HG03196 (cell line): ENCODE data around the gene MYL5.
"Not testable (repeated sequence)": the region's sequence is repeated elsewhere in the genome, so short reads cannot be mapped to it uniquely, and the experiment has no call there.

ENCODE experiments used
- ATAC-seq: cut with Tn5 transposase; IDR thresholded peaks from one replicate; pipeline ENCODE4 v1.9.1; 2021; ENCODE audit not compliant: unreplicated experiment

Gene MYL5

DNA sequence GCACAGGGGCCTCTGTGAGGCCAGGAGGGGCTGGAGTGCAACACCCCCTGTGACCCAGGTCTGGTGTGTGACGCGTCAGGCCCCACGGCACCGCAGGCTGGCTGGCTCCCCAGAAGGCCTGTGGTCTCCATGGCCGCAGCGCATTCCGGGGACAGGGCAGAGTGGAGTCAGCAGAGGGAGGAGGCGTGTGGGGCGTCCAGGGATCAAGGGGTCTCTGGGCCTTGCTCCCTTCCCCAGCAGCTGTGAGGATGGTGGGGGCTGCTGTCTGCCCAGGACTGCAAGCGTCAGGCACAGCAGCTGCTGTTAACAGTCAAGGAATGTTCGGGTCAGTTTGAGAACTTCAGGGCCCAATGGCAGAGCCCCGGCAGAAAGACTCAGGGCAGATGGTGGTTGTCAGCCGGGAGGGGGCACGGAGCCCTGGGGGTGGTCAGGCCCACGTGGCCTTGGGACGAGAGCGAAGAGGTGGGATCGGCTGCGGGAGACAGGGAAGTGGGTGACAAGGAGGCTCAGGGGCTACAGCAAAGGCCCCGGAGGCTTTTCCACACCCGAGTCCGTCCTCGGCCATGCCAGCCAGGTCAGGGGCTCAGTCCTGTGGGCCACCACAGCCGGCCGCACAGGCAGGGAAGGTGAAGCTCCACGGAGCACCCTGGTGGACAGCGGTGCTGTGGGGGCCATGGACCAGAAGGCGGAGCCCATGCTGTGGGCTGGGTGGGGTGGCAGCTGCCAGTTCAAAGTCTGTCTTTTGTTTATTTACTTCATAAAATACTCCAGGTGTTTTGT lies 49.6 kb downstream of the MYL5 start:
- no peak for ATAC-seq

DNA sequence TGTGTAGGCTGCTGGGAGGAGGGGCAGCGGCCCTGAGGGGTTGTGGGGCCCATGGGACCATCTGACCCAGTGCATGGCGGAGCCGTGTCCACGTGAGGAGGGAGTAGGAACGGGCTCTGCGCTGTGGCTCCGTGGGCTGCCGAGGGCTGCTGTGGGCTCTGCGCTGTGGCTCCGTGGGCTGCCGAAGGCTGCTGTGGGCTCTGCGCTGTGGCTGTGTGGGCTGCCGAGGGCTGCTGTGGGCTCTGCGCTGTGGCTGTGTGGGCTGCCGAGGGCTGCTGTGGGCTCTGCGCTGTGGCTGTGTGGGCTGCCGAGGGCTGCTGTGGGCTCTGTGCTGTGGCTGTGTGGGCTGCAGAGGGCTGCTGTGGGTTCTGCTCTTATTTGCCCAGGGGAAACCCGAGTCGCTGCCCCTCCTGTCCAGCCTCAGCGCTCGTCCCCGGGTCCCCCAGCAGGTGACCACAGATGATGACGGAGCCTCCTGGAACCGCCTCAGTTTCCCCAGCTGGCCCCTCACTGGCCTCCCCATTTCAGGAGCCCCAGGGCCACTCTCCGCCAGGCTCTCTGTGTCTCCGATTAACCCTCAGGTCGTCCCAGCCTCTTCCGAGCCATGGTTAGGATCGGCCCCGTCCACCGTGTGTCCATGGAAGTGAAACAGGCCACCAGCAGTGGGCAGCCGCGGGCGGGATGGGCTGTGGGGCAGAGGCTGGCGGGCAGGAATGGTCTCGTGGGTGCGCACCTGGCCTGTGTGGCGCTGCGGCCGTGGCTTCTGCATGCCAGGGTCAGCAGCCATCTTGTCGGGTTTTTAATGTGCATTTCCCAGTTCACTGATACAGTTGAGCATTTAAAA lies 51.3 kb downstream of the MYL5 start:
- ATAC-seq = no peak

DNA sequence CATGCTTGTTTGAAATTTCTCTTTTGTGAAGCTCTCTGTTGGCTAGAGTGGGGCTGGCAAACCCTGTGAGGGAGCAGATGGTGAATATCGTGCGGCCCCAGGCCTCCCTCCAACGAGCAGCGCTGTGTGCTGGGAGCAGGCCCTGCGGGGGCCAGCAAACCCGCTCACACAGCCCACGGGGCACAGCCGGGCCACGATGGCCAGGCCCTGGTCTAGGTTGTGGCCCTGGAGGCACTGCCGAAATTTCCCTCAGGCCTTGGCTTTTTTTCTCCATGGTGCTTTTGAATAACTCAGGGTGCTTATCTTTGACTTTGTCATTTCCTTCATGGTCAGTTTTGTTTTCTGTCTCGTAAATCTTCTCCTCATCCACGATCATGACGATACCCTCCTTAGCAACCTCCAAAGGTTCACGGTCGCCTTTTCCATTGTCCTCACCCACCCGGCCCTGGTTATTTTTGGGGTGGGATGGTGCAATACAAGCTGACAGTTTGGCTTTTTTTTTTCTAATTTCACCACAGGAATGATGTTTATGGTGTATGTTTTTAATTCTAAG lies 52.0 kb downstream of the MYL5 start:
- no peak for ATAC-seq

DNA sequence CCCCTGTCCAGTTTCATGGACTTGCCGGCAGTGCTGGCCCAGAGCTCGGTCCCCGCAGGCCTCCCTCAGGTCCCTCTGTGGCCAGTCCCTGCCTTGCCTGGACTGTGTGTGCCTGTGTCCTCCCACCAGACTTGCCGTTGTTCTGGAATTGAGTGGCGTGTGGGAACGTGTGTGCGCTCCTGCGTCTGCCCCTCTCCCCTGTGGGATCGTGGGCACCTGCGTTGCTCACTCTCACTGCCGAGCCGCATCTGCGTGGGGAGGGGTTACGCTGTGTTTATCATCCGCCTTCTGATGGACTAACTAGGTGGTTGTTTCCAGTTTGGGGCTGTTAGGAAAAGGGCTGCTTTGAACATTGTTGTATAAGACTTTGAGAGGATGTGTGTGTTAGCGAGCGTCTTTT lies 52.5 kb downstream of the MYL5 start:
- no peak for ATAC-seq

DNA sequence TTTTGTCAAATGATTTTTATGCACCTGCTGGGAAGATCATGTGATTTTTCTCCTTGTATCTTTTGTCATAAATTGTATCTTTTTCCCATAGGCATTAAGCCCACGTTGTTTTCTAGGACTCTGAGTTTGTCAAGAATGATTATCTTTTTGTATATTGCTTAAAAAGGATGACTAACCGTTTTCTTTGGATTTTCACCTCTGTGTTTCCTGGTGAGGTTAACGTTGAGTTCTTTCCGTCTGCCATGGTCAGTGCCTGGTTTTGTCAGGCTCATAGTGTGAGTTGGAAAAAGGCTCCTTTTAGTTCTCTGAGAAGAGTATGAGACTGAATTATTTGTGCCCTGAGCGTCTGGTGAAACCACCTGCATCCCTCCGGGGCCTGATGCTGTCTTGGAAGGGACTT lies 53.2 kb downstream of the MYL5 start:
- ATAC-seq = no peak

DNA sequence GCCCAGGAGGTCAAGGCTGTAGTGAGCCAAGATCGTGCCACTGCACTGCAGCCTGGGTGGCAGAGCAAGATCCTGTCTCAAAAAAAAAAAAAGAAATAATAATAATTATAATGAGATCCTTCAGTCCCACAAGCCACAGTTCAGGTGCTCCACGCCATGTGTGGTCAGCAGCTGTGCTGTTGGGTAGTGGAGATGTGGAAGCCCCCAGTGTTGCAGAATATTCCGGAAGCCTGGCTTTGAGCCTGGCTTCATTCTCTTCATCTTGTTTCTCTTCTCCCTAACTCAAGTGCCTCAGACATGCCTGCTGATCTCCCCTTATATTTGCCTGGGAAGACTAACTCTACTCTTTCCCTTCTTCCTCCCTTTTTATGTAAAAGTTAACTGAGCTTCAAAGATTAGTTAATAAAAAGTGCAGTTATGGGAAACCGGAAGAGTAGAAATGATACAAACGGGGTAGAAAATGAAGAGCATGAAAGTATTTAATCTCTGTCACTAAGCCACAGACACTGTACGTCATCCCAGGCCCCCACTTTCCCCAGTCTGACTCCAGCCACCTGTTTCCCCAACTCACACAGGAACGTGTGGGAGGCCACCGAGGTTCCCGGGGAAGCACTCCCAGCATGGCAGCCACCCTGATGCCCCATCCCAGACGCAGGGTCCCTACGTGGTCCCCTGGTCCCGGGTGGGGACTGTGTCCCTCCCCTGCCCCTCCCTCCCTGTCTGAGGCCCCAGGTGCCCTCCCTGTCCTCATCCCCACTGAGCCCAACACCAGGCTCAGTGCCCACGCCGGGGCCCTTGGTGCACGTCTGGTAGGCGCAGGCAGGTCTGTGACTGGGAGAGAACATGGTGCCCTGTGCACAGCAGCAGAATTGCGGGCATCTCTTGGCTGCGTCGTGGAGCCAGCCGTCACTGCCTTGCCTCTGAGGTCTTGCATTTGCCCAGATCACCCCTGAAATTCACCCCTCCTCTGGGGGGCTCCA lies 55.3 kb downstream of the MYL5 start:
- ATAC-seq = no peak

DNA sequence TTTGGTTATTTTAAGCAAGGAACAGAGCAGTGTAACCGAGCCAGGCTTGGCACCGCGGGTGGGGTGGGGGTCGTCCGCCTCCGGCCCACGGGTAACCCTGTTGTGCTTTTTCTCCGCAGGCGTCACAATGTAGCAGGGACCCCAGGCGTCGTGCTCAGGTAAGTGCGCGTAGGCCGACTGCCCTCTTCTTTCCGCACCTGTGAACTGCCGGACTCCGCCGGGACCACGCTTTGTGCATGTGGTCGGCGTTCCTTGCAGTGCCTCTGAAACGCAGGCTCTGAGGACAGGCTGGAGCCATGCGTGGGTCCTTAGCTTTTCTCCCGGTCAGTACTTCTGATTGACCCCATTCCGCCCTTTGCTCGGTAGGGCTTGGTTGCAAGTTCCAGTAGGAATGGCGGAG lies 56.2 kb downstream of the MYL5 start:
- ATAC-seq = no peak

DNA sequence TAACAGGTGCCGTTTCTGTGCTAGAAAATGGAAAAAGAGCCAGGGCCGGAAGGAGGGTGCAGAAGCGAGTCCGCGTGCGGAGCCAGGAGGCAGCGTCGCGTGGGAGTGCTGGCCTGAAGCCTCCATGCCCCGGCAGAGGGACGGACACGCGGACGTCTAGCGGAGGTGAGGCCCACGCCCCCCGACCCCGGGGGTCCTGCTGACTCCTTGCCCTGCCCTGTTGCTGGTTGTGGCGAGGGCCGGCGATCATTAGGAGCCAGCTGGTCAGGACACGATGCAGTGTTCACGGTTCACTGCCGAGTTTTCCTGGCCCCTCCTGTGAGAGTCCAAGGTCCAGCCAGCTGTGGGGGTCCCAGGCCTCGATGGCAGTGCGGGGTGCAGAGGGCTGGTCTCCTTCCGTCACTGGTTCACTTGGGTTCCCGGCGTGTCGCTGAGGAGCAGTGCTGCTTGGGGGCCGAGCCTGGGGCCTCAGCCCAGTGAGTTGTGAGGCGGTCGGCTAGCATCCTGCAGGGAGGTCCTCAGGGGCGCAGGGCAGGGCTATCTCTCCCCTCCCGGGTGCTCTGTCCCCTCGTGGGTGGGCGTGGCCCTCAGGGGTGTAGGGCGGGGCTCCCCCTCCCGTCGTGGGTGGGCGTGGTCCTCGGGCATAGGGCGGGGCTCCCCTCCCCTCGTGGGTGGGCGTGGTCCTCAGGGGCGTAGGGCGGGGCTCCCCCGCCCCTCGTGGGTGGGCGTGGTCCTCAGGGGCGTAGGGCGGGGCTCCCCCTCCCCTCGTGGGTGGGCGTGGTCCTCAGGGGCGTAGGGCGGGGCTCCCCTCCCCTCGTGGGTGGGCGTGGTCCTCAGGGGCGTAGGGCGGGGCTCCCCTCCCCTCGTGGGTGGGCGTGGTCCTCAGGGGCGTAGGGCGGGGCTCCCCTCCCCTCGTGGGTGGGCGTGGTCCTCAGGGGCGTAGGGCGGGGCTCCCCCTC lies 56.9 kb downstream of the MYL5 start:
- ATAC-seq = not testable (repeated sequence)
